Stimulated activated naive CD8-positive, alpha-beta T cell treated with anti-CD3 and anti-CD28 coated beads, Interleukin-15, amount 100 ng/mL, for 72 hours (primary cell): Measurements from ENCODE around the gene QPCT.

Experiments
- ATAC-seq: fragments of 150-1000 bp; cut with Tn5 transposase; 2 replicates; pipeline ENCODE4 v1.10.0; 2021; ENCODE audit warnings: mild to moderate bottlenecking, moderate library complexity
- DNase-seq, 2 donors: peaks; one replicate each; pipeline ENCODE4 v3.0.0; 2021 to 2022
- H3K27ac Mint-ChIP-seq, 2 donors: one replicate each; pipeline ENCODE4 v1.8.0; 2022; ENCODE audit warnings: mild to moderate bottlenecking in 2 of 2, mixed read lengths in 2 of 2, moderate library complexity in 2 of 2
- H3K27me3 Mint-ChIP-seq: one replicate; pipeline ENCODE4 v1.8.0; 2022; ENCODE audit warnings: mixed read lengths
- H3K4me1 Mint-ChIP-seq: one replicate; pipeline ENCODE4 v1.8.0; 2022; ENCODE audit warnings: mild to moderate bottlenecking, mixed read lengths
- H3K4me3 Mint-ChIP-seq, 2 donors: one replicate each; pipeline ENCODE4 v1.8.0; 2022; ENCODE audit warnings: mild to moderate bottlenecking in 2 of 2, mixed read lengths in 2 of 2, moderate library complexity in 1 of 2
- H3K9me3 Mint-ChIP-seq, 2 donors: one replicate each; pipeline ENCODE4 v1.8.0; 2022; ENCODE audit warnings: mixed read lengths in 2 of 2

The QPCT gene

GRCh38 chr2:37338933-37339332 is 5.5 kb upstream of the QPCT start:
- no peak overlapping the region for H3K27ac Mint-ChIP-seq
- peaks cover 16% of the 10 kb centered on the region for H3K4me1 Mint-ChIP-seq
- H3K9me3 Mint-ChIP-seq = no peaks in the 10 kb centered on the region
- ATAC-seq (no peak), DNase-seq (no peak)
- H3K4me3 Mint-ChIP-seq = no peak overlapping the region
- peaks cover 53% of the 10 kb centered on the region for H3K27me3 Mint-ChIP-seq

- H3K27ac Mint-ChIP-seq = no peak overlapping the region
- ATAC-seq (no peak), DNase-seq (no peak)
- H3K9me3 Mint-ChIP-seq = no peaks in the 10 kb centered on the region
- no peak overlapping the region for H3K4me3 Mint-ChIP-seq
- H3K27me3 Mint-ChIP-seq = peaks cover 62% of the 10 kb centered on the region
- peaks cover 25% of the 10 kb centered on the region for H3K4me1 Mint-ChIP-seq
These were observed 3.8 kb upstream of the QPCT start for GRCh38 chr2:37340637-37341036.

- no peak overlapping the region for H3K27ac Mint-ChIP-seq
- H3K9me3 Mint-ChIP-seq = no peaks in the 10 kb centered on the region
- ATAC-seq (no peak), DNase-seq (no peak)
- peaks cover 74% of the 10 kb centered on the region for H3K27me3 Mint-ChIP-seq
- H3K4me1 Mint-ChIP-seq = peaks cover 25% of the 10 kb centered on the region
- H3K4me3 Mint-ChIP-seq = no peak overlapping the region
These were observed 1.7 kb upstream of the QPCT start for GRCh38 chr2:37342591-37343220.

- no peak for DNase-seq
- ATAC-seq = no peak
- Mint-ChIP-seq H3K4me1 (peaks cover 25% of the 10 kb centered on the region), H3K9me3 (no peaks in the 10 kb centered on the region), H3K4me3 (peak overlapping the region; percentile 81 to 92), H3K27ac (peak overlapping the region in 1 of 2 donors; percentile 37), H3K27me3 (peaks cover 81% of the 10 kb centered on the region)
These were observed 644 bp upstream of the QPCT start for GRCh38 chr2:37343537-37344434.

GRCh38 chr2:37348155-37348554 is 3.7 kb downstream of the QPCT start:
- ATAC-seq (no peak), DNase-seq (no peak)
- H3K27ac Mint-ChIP-seq = no peak overlapping the region
- H3K4me1 Mint-ChIP-seq = peaks cover 21% of the 10 kb centered on the region
- H3K27me3 Mint-ChIP-seq = peaks cover 70% of the 10 kb centered on the region
- no peak overlapping the region for H3K4me3 Mint-ChIP-seq
- H3K9me3 Mint-ChIP-seq = no peaks in the 10 kb centered on the region

GRCh38 chr2:37349231-37349860 is 4.9 kb downstream of the QPCT start:
- no peak overlapping the region for H3K27ac Mint-ChIP-seq
- H3K27me3 Mint-ChIP-seq = peaks cover 70% of the 10 kb centered on the region
- H3K4me3 Mint-ChIP-seq = no peak overlapping the region
- DNase-seq (no peak), ATAC-seq (no peak)
- H3K4me1 Mint-ChIP-seq = peaks cover 10% of the 10 kb centered on the region
- no peaks in the 10 kb centered on the region for H3K9me3 Mint-ChIP-seq

- H3K27me3 Mint-ChIP-seq = peaks cover 72% of the 10 kb centered on the region
- no peak for ATAC-seq
- no peaks in the 10 kb centered on the region for H3K9me3 Mint-ChIP-seq
- no peak for DNase-seq
- peak overlapping the region in 1 of 2 donors; percentile 1 for H3K27ac Mint-ChIP-seq
- H3K4me3 Mint-ChIP-seq = no peak overlapping the region
- peaks cover 5% of the 10 kb centered on the region for H3K4me1 Mint-ChIP-seq
These were observed 5.6 kb downstream of the QPCT start for GRCh38 chr2:37350034-37350433.

- DNase-seq (no peak), ATAC-seq (no peak)
- peaks cover 71% of the 10 kb centered on the region for H3K27me3 Mint-ChIP-seq
- H3K27ac Mint-ChIP-seq = no peak overlapping the region
- no peaks in the 10 kb centered on the region for H3K9me3 Mint-ChIP-seq
- peaks cover 5% of the 10 kb centered on the region for H3K4me1 Mint-ChIP-seq
- H3K4me3 Mint-ChIP-seq = no peak overlapping the region
These were observed 10.1 kb downstream of the QPCT start for GRCh38 chr2:37354531-37354930.

GRCh38 chr2:37355735-37356134 is 11.3 kb downstream of the QPCT start:
- Mint-ChIP-seq H3K27me3 (peaks cover 74% of the 10 kb centered on the region), H3K9me3 (no peaks in the 10 kb centered on the region), H3K4me3 (no peak overlapping the region), H3K27ac (no peak overlapping the region), H3K4me1 (no peaks in the 10 kb centered on the region)
- DNase-seq (no peak), ATAC-seq (no peak)

GRCh38 chr2:37356299-37356698 is 11.9 kb downstream of the QPCT start:
- Mint-ChIP-seq H3K4me3 (no peak overlapping the region), H3K4me1 (no peaks in the 10 kb centered on the region), H3K9me3 (no peaks in the 10 kb centered on the region), H3K27me3 (peaks cover 79% of the 10 kb centered on the region), H3K27ac (no peak overlapping the region)
- DNase-seq (no peak), ATAC-seq (no peak)

GRCh38 chr2:37357069-37357468 is 12.6 kb downstream of the QPCT start:
- Mint-ChIP-seq H3K27me3 (peaks cover 85% of the 10 kb centered on the region), H3K4me1 (no peaks in the 10 kb centered on the region), H3K9me3 (no peaks in the 10 kb centered on the region), H3K27ac (no peak overlapping the region), H3K4me3 (no peak overlapping the region)
- DNase-seq (no peak), ATAC-seq (no peak)

GRCh38 chr2:37357530-37357929 is 13.1 kb downstream of the QPCT start:
- no peak overlapping the region for H3K4me3 Mint-ChIP-seq
- no peak for ATAC-seq

GRCh38 chr2:37358466-37358865 is 14.0 kb downstream of the QPCT start:
- Mint-ChIP-seq H3K4me3 (no peak overlapping the region), H3K27me3 (peaks cover 86% of the 10 kb centered on the region), H3K27ac (no peak overlapping the region), H3K9me3 (no peaks in the 10 kb centered on the region), H3K4me1 (no peaks in the 10 kb centered on the region)
- no peak for ATAC-seq
- no peak for DNase-seq

More at GRCh38 chr2:37357530-37357929, 13.1 kb downstream of the QPCT start:
- H3K4me1 Mint-ChIP-seq = no peaks in the 10 kb centered on the region
- no peak for DNase-seq
- peaks cover 87% of the 10 kb centered on the region for H3K27me3 Mint-ChIP-seq
- H3K9me3 Mint-ChIP-seq = no peaks in the 10 kb centered on the region
- H3K27ac Mint-ChIP-seq = no peak overlapping the region

- Mint-ChIP-seq H3K27ac (no peak overlapping the region), H3K4me3 (no peak overlapping the region), H3K4me1 (no peaks in the 10 kb centered on the region), H3K27me3 (peaks cover 58% of the 10 kb centered on the region), H3K9me3 (no peaks in the 10 kb centered on the region)
- ATAC-seq (no peak), DNase-seq (no peak)
These were observed 16.9 kb downstream of the QPCT start for GRCh38 chr2:37361216-37361815.

GRCh38 chr2:37361994-37362698 is 17.7 kb downstream of the QPCT start:
- DNase-seq = no peak
- Mint-ChIP-seq H3K9me3 (no peaks in the 10 kb centered on the region), H3K4me1 (no peaks in the 10 kb centered on the region), H3K27ac (no peak overlapping the region), H3K27me3 (peaks cover 53% of the 10 kb centered on the region), H3K4me3 (no peak overlapping the region)
- no peak for ATAC-seq
